Measurements from ENCODE around the gene NFRKB.

DNA sequence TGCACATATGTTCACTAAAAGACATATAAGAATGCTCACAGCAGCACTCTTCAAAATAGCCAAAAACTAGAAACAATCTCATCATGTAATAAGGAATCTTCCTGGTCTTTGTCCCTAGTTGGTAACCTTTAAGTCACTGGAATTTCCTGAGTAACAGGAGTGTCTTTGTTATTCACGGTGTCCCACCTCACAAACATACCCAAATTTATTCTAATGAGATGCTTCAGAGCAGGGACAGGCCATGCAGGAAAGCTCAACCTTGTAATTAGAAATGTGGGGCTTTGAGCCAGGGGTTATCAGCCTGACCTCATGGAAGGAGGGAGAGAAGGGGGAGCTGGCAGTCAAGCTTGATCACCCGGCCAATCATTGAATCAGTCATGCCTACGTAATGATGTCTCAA lies 40.3 kb upstream of the NFRKB start:
- no peak for TF ChIP-seq CTCF (IDR thresholded peaks at IDR 0.05; ENCODE audit: low read depth, low read length)
- TF ChIP-seq EZH2phosphoT487 (IDR thresholded peaks at IDR 0.05; ENCODE audit: low read depth) = no peak
